HepG2 (cell line): ENCODE measurements around the gene SLC10A1. TPM values are rescaled to one million over a fixed set of nuclear protein-coding genes. Genes with fewer than 3 reads are reported as not detected.

Experiments
- CHD2 ChIP-seq: IDR thresholded peaks from 2 replicates; pipeline ENCODE4 v1.6.1; 2011; ENCODE audit warnings: low read depth, low read length, improper control_type of control experiment
- CREB1 ChIP-seq, 2 experiments: fragments of 450-650 bp in 1 of 2; IDR thresholded peaks; 2 replicates each; pipeline ENCODE4 v1.6.1; 2016 to 2017; ENCODE audit warnings: control low read depth in 1 of 2, mild to moderate bottlenecking in 1 of 2, missing compliant biosample characterization in 1 of 2, missing genetic modification characterization in 1 of 2
- FLYWCH1 ChIP-seq: sonication (generic); formaldehyde crosslinking; IDR thresholded peaks from 2 replicates; pipeline ENCODE4 v1.8.1; 2023; ENCODE audit warnings: mild to moderate bottlenecking, missing genetic modification reagents
- HMGXB4 ChIP-seq, 2 experiments: sonication (generic) in 1 of 2; formaldehyde crosslinking in 1 of 2; IDR thresholded peaks; 2 replicates each; pipeline versions ENCODE4 v1.4.0 to v1.6.1; 2018 to 2020; ENCODE audit warnings: missing genetic modification reagents in 2 of 2, borderline replicate concordance in 1 of 2, low read depth in 1 of 2, mild to moderate bottlenecking in 1 of 2, missing biosample characterization in 1 of 2
- HNF1B ChIP-seq: sonication (generic); formaldehyde crosslinking; IDR thresholded peaks from 2 replicates; pipeline ENCODE4 v1.5.1; 2020; ENCODE audit warnings: mild to moderate bottlenecking, moderate library complexity, missing genetic modification reagents
- MAX ChIP-seq: IDR thresholded peaks from 2 replicates; pipeline ENCODE4 v1.6.1; 2012; ENCODE audit warnings: inconsistent platforms
- NFYB ChIP-seq: sonication (generic); formaldehyde crosslinking; IDR thresholded peaks from 2 replicates; pipeline ENCODE4 v1.4.0; 2020; ENCODE audit warnings: missing genetic modification reagents
- NR2C2 ChIP-seq: sonication (generic); formaldehyde crosslinking; IDR thresholded peaks from 2 replicates; pipeline ENCODE4 v1.4.0; 2020; ENCODE audit warnings: missing genetic modification reagents, mild to moderate bottlenecking, moderate library complexity, borderline replicate concordance
- NR2F1 ChIP-seq, 2 experiments: fragments of 450-650 bp in 1 of 2; formaldehyde crosslinking in 1 of 2; IDR thresholded peaks; 2 replicates each; pipeline versions ENCODE4 v1.5.0 to v1.6.1; 2016 to 2020; ENCODE audit warnings: mild to moderate bottlenecking in 1 of 2, missing compliant biosample characterization in 1 of 2, missing genetic modification reagents in 1 of 2, moderate library complexity in 1 of 2
- NRL ChIP-seq: sonication (generic); formaldehyde crosslinking; IDR thresholded peaks from 2 replicates; pipeline ENCODE4 v1.5.0; 2020; ENCODE audit warnings: missing genetic modification reagents, mild to moderate bottlenecking, moderate library complexity, borderline replicate concordance
- PLRG1 ChIP-seq: fragments of 450-650 bp; conservative IDR thresholded peaks from 2 replicates; pipeline ENCODE4 v1.6.1; 2016
- RBAK ChIP-seq: sonication (generic); formaldehyde crosslinking; IDR thresholded peaks from 2 replicates; pipeline ENCODE4 v1.5.1; 2020; ENCODE audit warnings: mild to moderate bottlenecking, missing genetic modification reagents
- SALL1 ChIP-seq: sonication (generic); formaldehyde crosslinking; IDR thresholded peaks from 2 replicates; pipeline ENCODE4 v1.8.0; 2022; ENCODE audit warnings: mild to moderate bottlenecking, missing genetic modification reagents
- SMC3 ChIP-seq: IDR thresholded peaks from 2 replicates; pipeline ENCODE4 v1.6.1; 2011; ENCODE audit warnings: low read length, improper control_type of control experiment
- STAG1 ChIP-seq: sonication (generic); formaldehyde crosslinking; IDR thresholded peaks from 2 replicates; pipeline ENCODE4 v1.4.0; 2020; ENCODE audit warnings: missing genetic modification reagents
- TGIF2 ChIP-seq: IDR thresholded peaks from 2 replicates; pipeline ENCODE4 v1.6.1; 2016; ENCODE audit warnings: control low read depth, missing compliant biosample characterization
- YEATS2 ChIP-seq: sonication (generic); formaldehyde crosslinking; IDR thresholded peaks from 2 replicates; pipeline ENCODE4 v1.4.0; 2020; ENCODE audit warnings: missing genetic modification reagents, borderline replicate concordance
- ZNF205 ChIP-seq: IDR thresholded peaks from 2 replicates; pipeline ENCODE4 v1.6.1; 2018; ENCODE audit warnings: missing biosample characterization, missing genetic modification reagents
- ZNF496 ChIP-seq: sonication (generic); formaldehyde crosslinking; IDR thresholded peaks from 2 replicates; pipeline ENCODE4 v1.8.1; 2023; ENCODE audit warnings: mild to moderate bottlenecking, moderate library complexity, missing genetic modification reagents; ENCODE audit not compliant: insufficient replicate concordance
- ZNF501 ChIP-seq: sonication (generic); formaldehyde crosslinking; IDR thresholded peaks from 2 replicates; pipeline ENCODE4 v1.5.1; 2020; ENCODE audit warnings: mild to moderate bottlenecking, moderate library complexity, missing genetic modification reagents
- ZNF530 ChIP-seq: sonication (generic); formaldehyde crosslinking; IDR thresholded peaks from 2 replicates; pipeline ENCODE4 v1.5.0; 2020; ENCODE audit warnings: low read depth, mild to moderate bottlenecking, missing genetic modification reagents
- ZNF552 ChIP-seq: sonication (generic); formaldehyde crosslinking; IDR thresholded peaks from 2 replicates; pipeline ENCODE4 v1.9.0; 2022; ENCODE audit warnings: missing genetic modification reagents, mild to moderate bottlenecking, borderline replicate concordance
- ZNF558 ChIP-seq: sonication (generic); formaldehyde crosslinking; IDR thresholded peaks from 2 replicates; pipeline ENCODE4 v1.9.0; 2022; ENCODE audit warnings: mild to moderate bottlenecking, missing genetic modification reagents, borderline replicate concordance
- ZNF563 ChIP-seq: sonication (generic); formaldehyde crosslinking; IDR thresholded peaks from 2 replicates; pipeline ENCODE4 v1.8.0; 2022; ENCODE audit warnings: mild to moderate bottlenecking, moderate library complexity, missing genetic modification reagents
- ZNF589 ChIP-seq: sonication (generic); formaldehyde crosslinking; conservative IDR thresholded peaks from 2 replicates; pipeline ENCODE4 v1.8.0; 2022; ENCODE audit warnings: mild to moderate bottlenecking, moderate library complexity, missing genetic modification reagents
- ZNF747 ChIP-seq: sonication (generic); formaldehyde crosslinking; IDR thresholded peaks from 2 replicates; pipeline ENCODE4 v1.8.1; 2023; ENCODE audit warnings: missing genetic modification reagents, mild to moderate bottlenecking, borderline replicate concordance
- ZNF878 ChIP-seq: sonication (generic); formaldehyde crosslinking; IDR thresholded peaks from 2 replicates; pipeline ENCODE4 v1.8.1; 2023; ENCODE audit warnings: mild to moderate bottlenecking, missing genetic modification reagents, moderate library complexity
- ZSCAN25 ChIP-seq: sonication (generic); formaldehyde crosslinking; IDR thresholded peaks from 2 replicates; pipeline ENCODE4 v1.8.0; 2022; ENCODE audit warnings: mild to moderate bottlenecking, missing genetic modification reagents
- polyA plus RNA-seq, 8 experiments: library from polyadenylated mRNA; depleted of rRNA in 3 of 8; stranded (reverse) in 7 of 8; unstranded in 1 of 8; fragments of >200 nt; fragmentation: Illumina TruSeq in 4 of 8; extraction: Trizol in 4 of 8; gene quantifications; 2 replicates each; pipeline versions ENCODE4 v1.2.1 to v1.2.3, GENCODE V29; 2011 to 2016; ENCODE audit warnings: low read depth in 4 of 8, missing spikeins in 1 of 8, mixed read lengths in 1 of 8; ENCODE audit not compliant: insufficient read depth in 1 of 8
- total RNA-seq, 5 experiments: library from RNA; depleted of rRNA; stranded (reverse); fragments of >200 nt; fragmentation: Illumina TruSeq; extraction: Trizol; gene quantifications; 2 replicates each; pipeline ENCODE4 v1.2.3, GENCODE V29; 2016; ENCODE audit warnings: low read depth in 1 of 5

SLC10A1 gene
- total and polyA plus RNA-seq, 2 of the 13 experiments (the other 11 are each of a cell fraction or from before 2014, with no cell fraction given), result 0.17 TPM; not detected in 1

DNA sequence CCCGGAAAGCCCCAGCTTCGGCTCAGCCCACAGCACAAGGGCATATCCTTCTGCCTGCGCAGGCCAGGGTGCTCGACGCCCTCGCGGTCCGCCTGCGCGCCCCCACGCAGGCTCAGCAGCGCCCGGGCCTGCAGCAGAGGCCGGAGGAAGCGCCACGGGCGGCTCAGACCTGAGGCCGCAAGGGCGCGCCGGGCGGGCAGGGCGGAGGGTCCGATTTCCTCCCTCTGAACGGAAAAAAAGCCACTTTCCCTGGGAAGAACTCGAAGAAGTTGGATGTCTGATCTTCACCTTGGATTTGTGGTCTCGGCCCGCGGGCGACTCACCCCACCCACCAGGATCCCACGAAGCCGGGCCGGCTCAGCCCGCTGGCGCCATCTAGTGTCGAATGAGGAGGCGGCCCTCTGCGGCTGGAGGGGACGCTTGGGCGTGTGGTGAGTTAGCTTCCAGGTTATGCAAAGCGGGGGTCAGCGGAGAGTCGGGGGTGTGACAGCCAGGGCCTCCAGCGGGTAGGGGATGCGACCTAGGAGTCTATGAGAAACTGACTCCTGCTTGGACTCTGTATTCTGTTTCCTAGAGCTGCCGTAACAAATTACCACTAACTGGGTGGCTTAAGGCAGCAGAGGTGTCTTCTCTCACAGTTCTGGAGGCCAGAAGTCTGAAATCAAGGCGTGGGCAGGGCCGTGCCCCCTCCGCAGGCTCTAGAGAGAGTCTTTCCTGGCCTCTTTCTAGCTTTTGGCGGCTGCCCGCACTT is 70.1 kb downstream of the SLC10A1 start (continued):
- TF ChIP-seq ZNF589 (CRISPR knock-in tag) (no peak), SMC3 (peak; percentile 69; the same call in 1 of the 2 replicates), ZNF552 (no peak), PLRG1 (no peak), ZSCAN25 (CRISPR knock-in tag) (no peak), ZNF878 (CRISPR knock-in tag) (no peak), ZNF501 (peak; percentile 95), HNF1B (CRISPR knock-in tag) (peak; percentile 71), NFYB (CRISPR knock-in tag) (no peak), ZNF205 (CRISPR knock-in tag) (0 out of 2 replicates have a peak, but pooled peaks have one; percentile 56), ZNF563 (CRISPR knock-in tag) (0 out of 2 replicates have a peak, but pooled peaks have one; percentile 26), MAX (peak; percentile 59), CHD2 (no peak), ZNF747 (CRISPR knock-in tag) (0 out of 2 replicates have a peak, but pooled peaks have one; percentile 48), ZNF496 (CRISPR knock-in tag) (no peak), ZNF558 (no peak), NRL (CRISPR knock-in tag) (peak; percentile 38; the same call in 1 of the 2 replicates), NR2C2 (peak; percentile 79), STAG1 (CRISPR knock-in tag) (peak; percentile 100), TGIF2 (CRISPR knock-in tag) (no peak), ZNF530 (CRISPR knock-in tag) (no peak), CREB1 (IDR thresholded peaks at IDR 0.05) (no peak), CREB1 (CRISPR knock-in tag; IDR thresholded peaks at IDR 0.05) (no peak), HMGXB4 (CRISPR knock-in tag; IDR thresholded peaks at IDR 0.05; ENCODE audit: borderline replicate concordance in 1 of 2, low read depth in 1 of 2) (peak; percentile 71 to 80; a peak in 3 of 4 replicates), NR2F1 (CRISPR knock-in tag; IDR thresholded peaks at IDR 0.05) (no peak), FLYWCH1 (no peak), YEATS2 (CRISPR knock-in tag) (peak; percentile 30; the same call in 1 of the 2 replicates), RBAK (CRISPR knock-in tag) (no peak), SALL1 (peak; percentile 80; the same call in 1 of the 2 replicates)
